ENCODE data around the gene MAPK8. TPM values are rescaled to one million over a fixed set of nuclear protein-coding genes. Genes with fewer than 3 reads are reported as not detected.

Gene MAPK8
- total and polyA plus RNA-seq, 4 donors: 9.1 to 142 (median 24.2) TPM

GRCh38 chr10:48458662-48459048 lies 152.2 kb downstream of the MAPK8 start:
- no peak for DNase-seq
- H3K4me1 ChIP-seq (ENCODE audit: control insufficient read depth in 5 of 5, insufficient read depth in 5 of 5, low read length in 5 of 5): peaks cover 0 to 36% (median 7%) of the 10 kb centered on the region in 5 donors
- no peak for ATAC-seq (ENCODE audit: insufficient read depth, low FRiP score)
- H3K27me3 ChIP-seq (ENCODE audit: control insufficient read depth in 3 of 3, insufficient read depth in 3 of 3, low read length in 2 of 3): no peaks in the 10 kb centered on the region
- no peak overlapping the region for H3K9ac ChIP-seq (ENCODE audit: insufficient read depth in 1 of 2, low read length in 2 of 2)
- WGBS, 2 donors: 78 to 79% methylated on average over 6 of the region's 6 CpGs
- no peaks in the 10 kb centered on the region for H3K36me3 ChIP-seq (ENCODE audit: control insufficient read depth in 4 of 4, insufficient read depth in 4 of 4, low read length in 4 of 4)
- H3K4me3 ChIP-seq: no peak overlapping the region
- H3K9me3 ChIP-seq (ENCODE audit: control insufficient read depth in 4 of 4, insufficient read depth in 3 of 4, low read length in 3 of 4): no peaks in the 10 kb centered on the region
- H3K27ac ChIP-seq (ENCODE audit: low read depth in 1 of 2, low read length in 1 of 2): no peak overlapping the region
- TF ChIP-seq, protein P1, sequence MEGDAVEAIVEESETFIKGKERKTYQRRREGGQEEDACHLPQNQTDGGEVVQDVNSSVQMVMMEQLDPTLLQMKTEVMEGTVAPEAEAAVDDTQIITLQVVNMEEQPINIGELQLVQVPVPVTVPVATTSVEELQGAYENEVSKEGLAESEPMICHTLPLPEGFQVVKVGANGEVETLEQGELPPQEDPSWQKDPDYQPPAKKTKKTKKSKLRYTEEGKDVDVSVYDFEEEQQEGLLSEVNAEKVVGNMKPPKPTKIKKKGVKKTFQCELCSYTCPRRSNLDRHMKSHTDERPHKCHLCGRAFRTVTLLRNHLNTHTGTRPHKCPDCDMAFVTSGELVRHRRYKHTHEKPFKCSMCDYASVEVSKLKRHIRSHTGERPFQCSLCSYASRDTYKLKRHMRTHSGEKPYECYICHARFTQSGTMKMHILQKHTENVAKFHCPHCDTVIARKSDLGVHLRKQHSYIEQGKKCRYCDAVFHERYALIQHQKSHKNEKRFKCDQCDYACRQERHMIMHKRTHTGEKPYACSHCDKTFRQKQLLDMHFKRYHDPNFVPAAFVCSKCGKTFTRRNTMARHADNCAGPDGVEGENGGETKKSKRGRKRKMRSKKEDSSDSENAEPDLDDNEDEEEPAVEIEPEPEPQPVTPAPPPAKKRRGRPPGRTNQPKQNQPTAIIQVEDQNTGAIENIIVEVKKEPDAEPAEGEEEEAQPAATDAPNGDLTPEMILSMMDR (IDR thresholded peaks at IDR 0.05; ENCODE audit: control extremely low read depth, extremely low read depth): no peak

- 71 to 80% methylated on average over 23 of the region's 23 CpGs for WGBS, 2 donors
- Histone ChIP-seq H3K4me3 (no peak overlapping the region), H3K9me3 (ENCODE audit: control insufficient read depth in 4 of 4, insufficient read depth in 3 of 4, low read length in 3 of 4) (no peaks in the 10 kb centered on the region), H3K9ac (ENCODE audit: insufficient read depth in 1 of 2, low read length in 2 of 2) (no peak overlapping the region), H3K27me3 (ENCODE audit: control insufficient read depth in 3 of 3, insufficient read depth in 3 of 3, low read length in 2 of 3) (no peaks in the 10 kb centered on the region), H3K36me3 (ENCODE audit: control insufficient read depth in 4 of 4, insufficient read depth in 4 of 4, low read length in 4 of 4) (no peaks in the 10 kb centered on the region), H3K4me1 (ENCODE audit: control insufficient read depth in 5 of 5, insufficient read depth in 5 of 5, low read length in 5 of 5) (peaks cover 0 to 35% (median 7%) of the 10 kb centered on the region in 5 donors), H3K27ac (ENCODE audit: low read depth in 1 of 2, low read length in 1 of 2) (no peak overlapping the region)
- TF ChIP-seq, protein P1 (IDR thresholded peaks at IDR 0.05; ENCODE audit: control extremely low read depth, extremely low read depth): no peak
- no peak for ATAC-seq (ENCODE audit: insufficient read depth, low FRiP score)
- no peak for DNase-seq
Observed at GRCh38 chr10:48459270-48460150, 153.0 kb downstream of the MAPK8 start.

GRCh38 chr10:48460182-48460581 lies 153.7 kb downstream of the MAPK8 start:
- no peak for DNase-seq
- WGBS, 2 donors: 82 to 87% methylated on average over 2 of the region's 2 CpGs
- TF ChIP-seq, protein P1 (IDR thresholded peaks at IDR 0.05; ENCODE audit: control extremely low read depth, extremely low read depth): no peak
- no peak for ATAC-seq (ENCODE audit: insufficient read depth, low FRiP score)
- Histone ChIP-seq H3K4me1 (ENCODE audit: control insufficient read depth in 5 of 5, insufficient read depth in 5 of 5, low read length in 5 of 5) (peaks cover 0 to 34% (median 7%) of the 10 kb centered on the region in 5 donors), H3K9me3 (ENCODE audit: control insufficient read depth in 4 of 4, insufficient read depth in 3 of 4, low read length in 3 of 4) (no peaks in the 10 kb centered on the region), H3K27me3 (ENCODE audit: control insufficient read depth in 3 of 3, insufficient read depth in 3 of 3, low read length in 2 of 3) (no peaks in the 10 kb centered on the region), H3K9ac (ENCODE audit: insufficient read depth in 1 of 2, low read length in 2 of 2) (no peak overlapping the region), H3K36me3 (ENCODE audit: control insufficient read depth in 4 of 4, insufficient read depth in 4 of 4, low read length in 4 of 4) (no peaks in the 10 kb centered on the region), H3K27ac (ENCODE audit: low read depth in 1 of 2, low read length in 1 of 2) (no peak overlapping the region), H3K4me3 (no peak overlapping the region)
